ENCODE measurements around the gene INTS4.

The INTS4 gene

DNA sequence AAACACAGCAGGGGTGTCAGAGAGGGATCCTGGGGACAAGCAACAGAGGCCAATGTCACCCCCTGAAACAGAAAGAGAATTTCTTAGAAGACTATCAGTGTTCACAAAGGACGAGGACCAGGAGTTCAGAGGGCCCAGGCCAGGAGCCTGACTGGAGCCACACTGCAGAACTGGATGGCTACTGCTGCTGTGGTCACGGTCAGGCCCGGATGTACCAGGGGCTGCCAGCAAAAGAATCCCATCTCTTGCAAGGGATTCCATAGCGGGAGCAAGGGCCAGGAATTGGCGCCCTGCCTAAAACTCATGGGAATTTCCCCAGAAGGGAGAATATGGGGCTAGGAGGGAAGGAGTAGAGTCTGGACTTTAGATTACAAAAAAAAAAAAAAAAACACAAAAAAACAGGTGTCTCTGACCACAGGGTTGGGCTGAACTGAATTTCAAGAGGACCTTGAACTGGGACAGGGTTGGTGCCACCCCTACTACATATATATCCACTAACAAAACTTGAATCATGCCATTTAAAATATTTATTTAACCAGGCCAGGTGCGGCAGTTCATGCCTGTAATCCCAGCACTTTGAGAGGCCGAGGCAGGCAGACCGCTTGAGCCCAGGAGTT is 44.3 kb upstream of the INTS4 start:
- no peak overlapping the region for H3K4me3 ChIP-seq (ENCODE audit: low read depth, low read length)
- TF ChIP-seq, protein P1, sequence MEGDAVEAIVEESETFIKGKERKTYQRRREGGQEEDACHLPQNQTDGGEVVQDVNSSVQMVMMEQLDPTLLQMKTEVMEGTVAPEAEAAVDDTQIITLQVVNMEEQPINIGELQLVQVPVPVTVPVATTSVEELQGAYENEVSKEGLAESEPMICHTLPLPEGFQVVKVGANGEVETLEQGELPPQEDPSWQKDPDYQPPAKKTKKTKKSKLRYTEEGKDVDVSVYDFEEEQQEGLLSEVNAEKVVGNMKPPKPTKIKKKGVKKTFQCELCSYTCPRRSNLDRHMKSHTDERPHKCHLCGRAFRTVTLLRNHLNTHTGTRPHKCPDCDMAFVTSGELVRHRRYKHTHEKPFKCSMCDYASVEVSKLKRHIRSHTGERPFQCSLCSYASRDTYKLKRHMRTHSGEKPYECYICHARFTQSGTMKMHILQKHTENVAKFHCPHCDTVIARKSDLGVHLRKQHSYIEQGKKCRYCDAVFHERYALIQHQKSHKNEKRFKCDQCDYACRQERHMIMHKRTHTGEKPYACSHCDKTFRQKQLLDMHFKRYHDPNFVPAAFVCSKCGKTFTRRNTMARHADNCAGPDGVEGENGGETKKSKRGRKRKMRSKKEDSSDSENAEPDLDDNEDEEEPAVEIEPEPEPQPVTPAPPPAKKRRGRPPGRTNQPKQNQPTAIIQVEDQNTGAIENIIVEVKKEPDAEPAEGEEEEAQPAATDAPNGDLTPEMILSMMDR (IDR thresholded peaks at IDR 0.05; ENCODE audit: control insufficient read depth, extremely low read depth, insufficient read depth), result no peak
- no peak for DNase-seq (ENCODE audit: low read depth)

DNA sequence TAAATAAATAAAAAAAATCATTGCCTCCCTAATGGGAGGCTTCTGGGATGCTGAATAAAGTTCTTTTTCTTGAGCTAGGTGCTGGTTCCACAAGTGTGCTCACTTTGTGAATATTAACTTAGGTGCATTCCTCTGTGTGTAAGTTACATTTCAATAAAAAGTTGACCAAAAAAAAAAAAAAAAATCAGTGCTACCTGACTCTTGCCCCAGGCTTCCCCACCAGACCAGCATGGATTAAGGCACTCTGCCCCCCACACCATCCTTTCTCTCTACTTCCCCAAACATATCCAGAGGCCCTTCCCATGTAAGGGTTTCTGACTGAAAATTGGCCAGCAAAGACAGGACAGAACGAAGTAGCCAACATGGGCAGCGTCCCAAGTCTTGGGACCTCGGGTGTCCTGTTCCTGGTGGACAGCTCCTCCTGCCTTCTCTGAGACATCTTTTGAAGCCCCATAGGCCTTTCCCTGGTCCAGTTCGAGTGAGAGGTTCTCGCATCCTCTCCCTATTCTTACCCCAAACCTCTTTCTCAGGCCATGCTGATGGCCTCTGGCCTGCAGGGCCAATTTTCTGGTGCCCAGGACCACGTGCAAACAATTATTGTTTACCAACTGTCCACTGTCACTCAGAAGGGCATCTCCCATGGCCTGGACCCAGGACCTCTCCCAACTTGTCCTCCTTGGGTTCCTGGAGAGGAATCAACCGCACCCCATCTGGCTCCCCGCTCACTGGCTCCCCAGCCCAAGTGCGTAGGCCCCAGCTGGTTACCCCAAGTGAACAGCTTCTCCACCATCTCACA is 43.6 kb upstream of the INTS4 start:
- TF ChIP-seq, protein P1 (IDR thresholded peaks at IDR 0.05; ENCODE audit: control insufficient read depth, extremely low read depth, insufficient read depth), result no peak
- no peak overlapping the region for H3K4me3 ChIP-seq (ENCODE audit: low read depth, low read length)
- no peak for DNase-seq (ENCODE audit: low read depth)

DNA sequence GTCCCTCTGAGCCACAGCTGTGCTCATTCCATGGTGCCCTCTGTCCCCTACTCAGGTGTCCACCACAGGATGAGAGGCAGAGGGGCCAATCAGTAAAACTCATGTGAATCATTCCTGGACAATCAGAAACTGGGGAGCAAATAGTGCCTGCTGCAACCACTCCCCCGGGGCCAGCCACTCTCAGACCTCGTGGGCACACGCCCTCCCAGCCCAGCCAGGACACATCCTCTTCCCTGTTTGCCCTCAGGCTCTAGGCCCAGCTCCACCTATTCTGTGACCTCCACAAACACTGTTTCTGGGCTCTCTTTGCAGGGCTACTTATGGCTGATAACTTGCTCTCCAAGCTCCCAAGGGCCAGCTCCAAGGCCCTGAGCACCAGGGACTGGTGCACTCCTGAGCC is 42.6 kb upstream of the INTS4 start:
- H3K4me3 ChIP-seq (ENCODE audit: low read depth, low read length), result no peak overlapping the region
- DNase-seq (ENCODE audit: low read depth), result no peak
- TF ChIP-seq, protein P1 (IDR thresholded peaks at IDR 0.05; ENCODE audit: control insufficient read depth, extremely low read depth, insufficient read depth), result no peak

DNA sequence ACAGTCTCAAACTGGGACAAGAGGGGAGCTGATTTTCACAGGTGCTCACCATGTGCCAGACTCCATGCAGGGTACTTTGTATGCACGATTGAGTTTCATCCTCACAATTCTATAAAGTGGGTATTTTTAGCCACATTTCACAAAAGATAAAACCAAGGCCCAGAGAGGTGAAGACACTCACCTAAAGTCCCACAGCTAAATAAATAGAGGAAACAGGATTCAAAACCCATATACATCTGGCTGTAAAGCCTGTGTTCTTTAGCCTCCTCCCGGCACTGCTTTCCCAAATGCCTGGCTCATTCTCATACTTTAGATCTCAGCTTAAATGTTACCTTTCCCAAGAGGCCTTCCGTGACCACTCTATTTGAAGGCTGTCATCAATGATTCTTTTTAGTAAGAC is 41.8 kb upstream of the INTS4 start:
- no peak for DNase-seq (ENCODE audit: low read depth)
- H3K4me3 ChIP-seq (ENCODE audit: low read depth, low read length), result no peak overlapping the region
- TF ChIP-seq, protein P1 (IDR thresholded peaks at IDR 0.05; ENCODE audit: control insufficient read depth, extremely low read depth, insufficient read depth), result no peak

DNA sequence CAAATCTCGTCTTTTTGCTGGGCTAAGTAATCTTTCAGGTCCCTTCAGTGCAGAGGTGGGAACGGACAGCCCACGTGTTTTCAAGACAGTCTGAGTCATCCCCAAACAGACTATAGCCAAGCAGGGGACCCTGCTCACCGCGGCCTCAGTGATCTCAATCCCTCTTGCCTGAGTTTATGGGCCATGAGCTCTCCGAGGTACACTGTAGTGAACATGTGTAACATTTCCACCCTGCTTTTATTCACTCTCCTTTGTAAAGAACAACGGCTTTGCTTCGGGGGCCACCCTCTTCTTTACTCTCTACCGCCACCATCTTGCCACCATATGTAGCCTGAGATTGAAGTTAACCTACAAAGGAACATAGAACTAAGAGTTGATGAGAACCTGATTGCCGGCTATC is 40.2 kb upstream of the INTS4 start:
- H3K4me3 ChIP-seq (ENCODE audit: low read depth, low read length), result no peak overlapping the region
- TF ChIP-seq, protein P1 (IDR thresholded peaks at IDR 0.05; ENCODE audit: control insufficient read depth, extremely low read depth, insufficient read depth), result no peak

DNA sequence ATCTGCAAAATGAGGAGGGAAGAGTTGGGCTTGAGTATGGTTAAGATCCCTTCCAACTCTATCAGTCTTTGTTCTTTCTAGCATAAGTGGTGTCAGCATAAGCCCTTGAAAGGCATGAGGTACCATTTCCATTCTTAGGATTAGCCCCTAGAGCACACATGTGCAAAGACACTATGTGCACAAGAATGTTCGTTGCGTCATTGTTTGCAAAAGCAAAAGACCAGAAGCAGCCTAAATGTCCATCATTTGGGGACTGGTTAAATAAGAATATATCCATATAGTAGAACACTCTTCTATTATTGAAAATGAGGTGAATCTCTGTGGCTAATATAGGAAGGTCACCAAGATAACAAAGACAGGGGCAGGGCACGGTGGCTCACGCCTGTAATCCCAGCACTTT is 38.6 kb upstream of the INTS4 start:
- TF ChIP-seq, protein P1 (IDR thresholded peaks at IDR 0.05; ENCODE audit: control insufficient read depth, extremely low read depth, insufficient read depth), result no peak
- no peak overlapping the region for H3K4me3 ChIP-seq (ENCODE audit: low read depth, low read length)
- DNase-seq (ENCODE audit: low read depth), result no peak

More for the DNA sequence above, 40.2 kb upstream of the INTS4 start:
- no peak for DNase-seq (ENCODE audit: low read depth)
